Endodermal cell (in vitro differentiated cells): ENCODE data around the gene UBE2H. TPM values are rescaled to one million over a fixed set of nuclear protein-coding genes. Genes with fewer than 3 reads are reported as not detected.

Experiments used
- DNase-seq: peaks from one replicate; pipeline ENCODE4 v3.0.0-alpha.2; 2017
- H3K27ac ChIP-seq: 2 replicates; pipeline ENCODE4 v1.5.1; 2013; ENCODE audit warnings: mild to moderate bottlenecking, low read depth, low read length, moderate library complexity
- H3K27me3 ChIP-seq: 2 replicates; pipeline ENCODE4 v1.6.1; 2013; ENCODE audit warnings: mild to moderate bottlenecking, low read length, moderate library complexity; ENCODE audit not compliant: insufficient read depth, control insufficient read depth, poor library complexity, severe bottlenecking
- H3K36me3 ChIP-seq: 2 replicates; pipeline ENCODE4 v1.7.0; 2013; ENCODE audit warnings: mild to moderate bottlenecking, low read length, moderate library complexity; ENCODE audit not compliant: control insufficient read depth, insufficient read depth
- H3K4me1 ChIP-seq: one replicate; pipeline ENCODE4 v1.7.0; 2013; ENCODE audit warnings: low read length; ENCODE audit not compliant: control insufficient read depth, insufficient read depth
- H3K4me3 ChIP-seq: 2 replicates; pipeline ENCODE4 v1.5.1; 2013; ENCODE audit warnings: mild to moderate bottlenecking, low read length, moderate library complexity
- H3K9ac ChIP-seq: 2 replicates; pipeline ENCODE4 v1.6.1; 2013; ENCODE audit warnings: mild to moderate bottlenecking, low read length, moderate library complexity; ENCODE audit not compliant: poor library complexity, severe bottlenecking; ENCODE audit errors: extremely low read depth
- H3K9me3 ChIP-seq: 2 replicates; pipeline ENCODE4 v1.6.1; 2013; ENCODE audit warnings: mild to moderate bottlenecking, low read length, moderate library complexity; ENCODE audit not compliant: control insufficient read depth
- H3K27ac Mint-ChIP-seq: 2 replicates; pipeline ENCODE4 v1.8.0; 2020; ENCODE audit warnings: mixed read lengths
- H3K27me3 Mint-ChIP-seq: 2 replicates; pipeline ENCODE4 v1.8.0; 2021; ENCODE audit warnings: mild to moderate bottlenecking, mixed read lengths; ENCODE audit not compliant: insufficient read depth
- H3K36me3 Mint-ChIP-seq: 2 replicates; pipeline ENCODE4 v1.8.0; 2020; ENCODE audit warnings: low read depth, mixed read lengths
- H3K4me1 Mint-ChIP-seq: 2 replicates; pipeline ENCODE4 v1.8.0; 2020; ENCODE audit warnings: mixed read lengths
- H3K4me3 Mint-ChIP-seq: 2 replicates; pipeline ENCODE4 v1.8.0; 2020; ENCODE audit warnings: mild to moderate bottlenecking, moderate library complexity, mixed read lengths
- H3K9me3 Mint-ChIP-seq: 2 replicates; pipeline ENCODE4 v1.8.0; 2020; ENCODE audit warnings: mild to moderate bottlenecking, mixed read lengths
- CTCF ChIP-seq: fragments of 200-600 bp; sonication (generic); conservative IDR thresholded peaks from 2 replicates; pipeline ENCODE4 v1.5.0; 2021; ENCODE audit warnings: antibody characterized with exemption, mild to moderate bottlenecking
- WGBS, 2 experiments: methylation state at CpG; one replicate each; pipeline versions ENCODE4 v1.1.5 to v1.1.7; 2013; ENCODE audit warnings: missing lambda C conversion rate in 2 of 2, mixed read lengths in 1 of 2; ENCODE audit not compliant: insufficient coverage in 1 of 2, insufficient read length in 1 of 2; 5-methylcytosine and 5-hydroxymethylcytosine counted together
- total RNA-seq, 2 donors: library from RNA; stranded (reverse); fragmentation: NEBNext Ultra II Directional in 1 of 2; extraction: Animal tissue kit (Norgen Biotek cat#: 25700) in 1 of 2; gene quantifications; 2 replicates in 1 of 2; 3 replicates in 1 of 2; pipeline ENCODE4 v1.2.1, GENCODE V29; 2021

UBE2H gene
- total RNA-seq, 2 donors from 2014 or later: 74.5 to 74.7 TPM

- Histone ChIP-seq H3K9me3 (peaks cover 4% of the 10 kb centered on the region), H3K27ac (no peak overlapping the region), H3K9ac (no peak overlapping the region), H3K4me1 (peaks cover 6% of the 10 kb centered on the region), H3K27me3 (peaks cover 100% of the 10 kb centered on the region), H3K36me3 (no peaks in the 10 kb centered on the region), H3K4me3 (peak overlapping the region; percentile 40)
- H3K4me1 Mint-ChIP-seq: peaks cover 15% of the 10 kb centered on the region
- H3K9me3 Mint-ChIP-seq: no peaks in the 10 kb centered on the region
- H3K27me3 Mint-ChIP-seq: peaks cover 100% of the 10 kb centered on the region
- no peak overlapping the region for H3K27ac Mint-ChIP-seq
- peak overlapping the region; percentile 46 for H3K4me3 Mint-ChIP-seq
- no peaks in the 10 kb centered on the region for H3K36me3 Mint-ChIP-seq
- DNase-seq: peak; percentile 74
- 2 to 4% methylated on average over 17 to 42 of the region's 44 CpGs for whole genome bisulfite sequencing, 2 experiments
- TF ChIP-seq CTCF: no peak
Measured at GRCh38 chr7:129785685-129786514, 166.9 kb downstream of the UBE2H start.

DNA sequence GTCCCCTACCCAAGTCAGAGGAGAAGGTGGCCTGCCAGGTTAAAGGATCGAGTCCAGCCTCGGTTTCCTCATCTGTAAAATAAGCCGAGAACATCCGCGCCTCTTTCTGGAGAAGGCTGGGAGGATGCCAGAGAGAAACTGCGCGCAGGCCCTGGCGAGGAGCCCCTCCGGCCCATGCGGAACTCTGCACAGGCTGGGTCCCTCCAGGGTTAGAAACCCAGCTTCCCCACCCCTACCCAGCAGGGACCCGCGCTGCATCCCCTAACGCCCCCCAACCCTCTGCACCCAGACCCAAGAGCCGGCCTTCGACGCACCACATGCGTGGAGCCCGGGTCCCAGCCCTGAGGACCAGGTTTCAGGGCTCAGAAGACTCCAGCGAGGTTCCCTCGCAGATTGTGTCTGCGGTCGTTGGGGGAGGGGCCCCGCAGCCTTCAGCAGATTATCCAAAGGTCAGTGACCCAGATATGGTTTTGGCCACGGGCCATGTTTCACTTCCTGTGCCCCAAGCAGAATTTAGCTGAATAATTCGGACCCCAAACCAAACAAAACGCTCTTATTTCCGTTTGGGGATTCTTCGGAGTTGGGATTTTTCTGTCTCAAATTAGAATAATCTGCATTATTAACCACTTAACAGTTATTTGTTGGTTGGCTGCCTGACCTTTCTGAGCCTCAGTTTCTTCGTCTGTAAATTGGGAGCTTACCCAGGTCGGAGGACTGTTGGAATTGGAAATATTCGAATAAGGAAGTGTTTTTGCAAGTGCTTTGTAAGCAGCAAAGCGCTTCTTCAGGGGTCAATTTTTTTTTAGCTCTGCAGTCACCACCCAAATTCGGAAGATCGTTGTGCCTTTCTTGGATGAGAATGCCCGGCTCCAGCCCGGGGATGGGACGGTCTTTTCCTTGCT, 167.7 kb downstream of the UBE2H start:
- Histone ChIP-seq H3K9me3 (peaks cover 4% of the 10 kb centered on the region), H3K9ac (no peak overlapping the region), H3K27me3 (peaks cover 99% of the 10 kb centered on the region), H3K36me3 (no peaks in the 10 kb centered on the region), H3K27ac (no peak overlapping the region), H3K4me1 (peaks cover 6% of the 10 kb centered on the region), H3K4me3 (peak overlapping the region; percentile 40)
- Mint-ChIP-seq H3K36me3 (no peaks in the 10 kb centered on the region), H3K9me3 (no peaks in the 10 kb centered on the region), H3K4me3 (peak overlapping the region; percentile 46), H3K27me3 (peaks cover 97% of the 10 kb centered on the region), H3K27ac (no peak overlapping the region), H3K4me1 (peaks cover 16% of the 10 kb centered on the region)
- peak; percentile 63 for DNase-seq
- 3 to 7% methylated on average over 13 to 37 of the region's 37 CpGs for WGBS, 2 experiments
- no peak for TF ChIP-seq CTCF

- Mint-ChIP-seq H3K27me3 (peaks cover 91% of the 10 kb centered on the region), H3K9me3 (no peaks in the 10 kb centered on the region), H3K27ac (no peak overlapping the region), H3K4me3 (no peak overlapping the region), H3K4me1 (peaks cover 16% of the 10 kb centered on the region), H3K36me3 (no peaks in the 10 kb centered on the region)
- H3K27me3 ChIP-seq: peaks cover 99% of the 10 kb centered on the region
- peaks cover 6% of the 10 kb centered on the region for H3K4me1 ChIP-seq
- no peak overlapping the region for H3K27ac ChIP-seq
- peak; percentile 61 for DNase-seq
- H3K36me3 ChIP-seq: no peaks in the 10 kb centered on the region
- peaks cover 4% of the 10 kb centered on the region for H3K9me3 ChIP-seq
- H3K9ac ChIP-seq: no peak overlapping the region
- H3K4me3 ChIP-seq: no peak overlapping the region
- no peak for TF ChIP-seq CTCF
- WGBS, 2 experiments: 12 to 20% methylated on average over 9 to 23 of the region's 25 CpGs
Measured at GRCh38 chr7:129784437-129784782, 168.3 kb downstream of the UBE2H start.
